Uterus (tissue), 4 donors: ENCODE results near the gene TMPRSS11E. TPM values are rescaled to one million over a fixed set of nuclear protein-coding genes. Genes with fewer than 3 reads are reported as not detected.

Experiments
- DNase-seq, 2 donors: peaks; one replicate each; pipeline ENCODE4 v3.0.0-alpha.2; 2019 to 2020
- H3K27ac ChIP-seq, 2 donors: fragments of 200-600 bp; sonication (generic); 1 replicate in 1 of 2; 2 replicates in 1 of 2; pipeline ENCODE4 v1.5.1; 2016 to 2018
- H3K27me3 ChIP-seq, 2 donors: fragments of 200-600 bp; sonication (generic); one replicate each; pipeline ENCODE4 v1.5.1; 2018 to 2019; ENCODE audit warnings: control low read depth in 1 of 2
- H3K36me3 ChIP-seq, 2 donors: fragments of 200-600 bp; sonication (generic); one replicate each; pipeline ENCODE4 v1.5.1; 2019; ENCODE audit warnings: control low read depth in 1 of 2
- H3K4me1 ChIP-seq, 2 donors: fragments of 200-600 bp; sonication (generic); one replicate each; pipeline ENCODE4 v1.5.1; 2018 to 2019; ENCODE audit warnings: control low read depth in 1 of 2
- H3K4me3 ChIP-seq, 2 donors: fragments of 200-600 bp; sonication (generic); 1 replicate in 1 of 2; 2 replicates in 1 of 2; pipeline ENCODE4 v1.5.1; 2018 to 2019; ENCODE audit warnings: mild to moderate bottlenecking in 1 of 2
- H3K9me3 ChIP-seq, 2 donors: fragments of 200-600 bp; sonication (generic); one replicate each; pipeline ENCODE4 v1.5.1; 2019; ENCODE audit warnings: control low read depth in 1 of 2
- POLR2A ChIP-seq, 2 donors: fragments of 450-650 bp; IDR thresholded peaks; one replicate each; pipeline ENCODE4 v1.6.1; 2016; ENCODE audit warnings: antibody characterized with exemption in 2 of 2, mild to moderate bottlenecking in 1 of 2, moderate library complexity in 1 of 2
- intact Hi-C: fragments of 100-400 bp; cut with DNase I; formaldehyde crosslinking; loops from one replicate; pipeline ENCODE4 v1.15.1; 2023; ENCODE audit warnings: low total_unique reads
- total RNA-seq, 4 donors: library from RNA; depleted of rRNA in 3 of 4; stranded (reverse); fragments of >200 nt in 3 of 4; gene quantifications; one replicate each; pipeline versions ENCODE4 v1.1.0 to v1.2.4, GENCODE V29; 2014 to 2023
- TF ChIP-seq, protein P1 (sequence below), 4 experiments: fragments of 200-600 bp in 2 of 4; fragments of 450-650 bp in 2 of 4; sonication (generic) in 2 of 4; IDR thresholded peaks; one replicate each; pipeline ENCODE4 v1.5.1; 2016 to 2019; ENCODE audit warnings: antibody characterized with exemption in 4 of 4, mild to moderate bottlenecking in 2 of 4, moderate library complexity in 1 of 4
- donor health status: DM: yes; HTN: yes; CAD: no.

The TMPRSS11E gene
- total RNA-seq, 4 donors from 2014 or later: not detected

DNA sequence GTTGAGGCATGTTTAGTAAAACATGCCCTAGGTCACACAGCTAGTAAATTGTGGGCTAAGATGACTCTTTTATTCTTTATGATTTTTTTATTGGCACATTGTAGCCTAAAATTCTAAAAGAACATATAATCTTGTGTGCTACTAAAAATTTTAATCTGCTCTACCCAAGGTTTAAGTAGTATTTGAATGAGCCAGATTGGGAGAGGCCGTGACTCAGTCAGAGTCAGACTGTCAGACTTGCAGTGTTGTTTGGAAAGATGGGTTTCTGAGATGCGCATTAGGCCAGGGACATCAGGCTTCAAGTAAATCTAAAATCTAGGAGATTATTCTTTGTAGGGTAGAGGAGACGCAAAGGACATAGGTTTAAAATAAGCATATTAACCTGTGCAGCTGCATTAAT is 30.7 kb upstream of the TMPRSS11E start:
- no peak for TF ChIP-seq POLR2A (IDR thresholded peaks at IDR 0.05)
- TF ChIP-seq, protein P1, sequence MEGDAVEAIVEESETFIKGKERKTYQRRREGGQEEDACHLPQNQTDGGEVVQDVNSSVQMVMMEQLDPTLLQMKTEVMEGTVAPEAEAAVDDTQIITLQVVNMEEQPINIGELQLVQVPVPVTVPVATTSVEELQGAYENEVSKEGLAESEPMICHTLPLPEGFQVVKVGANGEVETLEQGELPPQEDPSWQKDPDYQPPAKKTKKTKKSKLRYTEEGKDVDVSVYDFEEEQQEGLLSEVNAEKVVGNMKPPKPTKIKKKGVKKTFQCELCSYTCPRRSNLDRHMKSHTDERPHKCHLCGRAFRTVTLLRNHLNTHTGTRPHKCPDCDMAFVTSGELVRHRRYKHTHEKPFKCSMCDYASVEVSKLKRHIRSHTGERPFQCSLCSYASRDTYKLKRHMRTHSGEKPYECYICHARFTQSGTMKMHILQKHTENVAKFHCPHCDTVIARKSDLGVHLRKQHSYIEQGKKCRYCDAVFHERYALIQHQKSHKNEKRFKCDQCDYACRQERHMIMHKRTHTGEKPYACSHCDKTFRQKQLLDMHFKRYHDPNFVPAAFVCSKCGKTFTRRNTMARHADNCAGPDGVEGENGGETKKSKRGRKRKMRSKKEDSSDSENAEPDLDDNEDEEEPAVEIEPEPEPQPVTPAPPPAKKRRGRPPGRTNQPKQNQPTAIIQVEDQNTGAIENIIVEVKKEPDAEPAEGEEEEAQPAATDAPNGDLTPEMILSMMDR (IDR thresholded peaks at IDR 0.05): no peak
- H3K27me3 ChIP-seq: no peaks in the 10 kb centered on the region
- intact Hi-C loops: no loop called here
- no peaks in the 10 kb centered on the region for H3K4me1 ChIP-seq
- H3K9me3 ChIP-seq: no peaks in the 10 kb centered on the region
- no peak overlapping the region for H3K4me3 ChIP-seq
- H3K27ac ChIP-seq: no peak overlapping the region
- H3K36me3 ChIP-seq: no peaks in the 10 kb centered on the region
- no peak for DNase-seq

DNA sequence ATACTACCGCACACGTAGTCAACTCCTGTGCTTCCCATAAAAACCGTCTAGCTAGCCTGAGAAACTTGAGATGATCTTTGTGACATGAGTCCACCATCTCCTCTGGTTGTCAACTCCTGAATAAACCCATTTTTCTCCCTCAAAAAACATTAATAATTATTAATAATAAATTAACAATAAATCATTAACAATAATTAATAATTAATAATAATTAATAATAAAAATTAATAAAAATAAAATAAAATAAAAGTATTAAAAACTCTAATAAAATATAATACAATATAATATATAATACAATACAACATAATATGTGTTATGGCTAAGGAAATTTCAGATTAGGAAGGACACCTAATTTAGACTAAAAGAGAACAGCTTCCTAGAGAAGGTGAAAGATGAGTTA is 20.7 kb upstream of the TMPRSS11E start:
- intact Hi-C loops: no loop called here
- no peak for DNase-seq
- H3K27ac ChIP-seq: no peak overlapping the region
- no peak overlapping the region for H3K4me3 ChIP-seq
- no peak for TF ChIP-seq POLR2A (IDR thresholded peaks at IDR 0.05)
- TF ChIP-seq, protein P1 (IDR thresholded peaks at IDR 0.05): no peak
- H3K9me3 ChIP-seq: no peaks in the 10 kb centered on the region
- H3K27me3 ChIP-seq: no peaks in the 10 kb centered on the region
- no peaks in the 10 kb centered on the region for H3K4me1 ChIP-seq
- no peaks in the 10 kb centered on the region for H3K36me3 ChIP-seq

GRCh38 chr4:68430337-68430736 is 16.9 kb upstream of the TMPRSS11E start:
- Histone ChIP-seq H3K4me3 (no peak overlapping the region), H3K9me3 (no peaks in the 10 kb centered on the region), H3K27me3 (no peaks in the 10 kb centered on the region), H3K4me1 (no peaks in the 10 kb centered on the region), H3K36me3 (no peaks in the 10 kb centered on the region), H3K27ac (no peak overlapping the region)
- no peak for DNase-seq
- intact Hi-C loops: no loop called here
- TF ChIP-seq, protein P1 (IDR thresholded peaks at IDR 0.05): no peak
- TF ChIP-seq POLR2A (IDR thresholded peaks at IDR 0.05): no peak

DNA sequence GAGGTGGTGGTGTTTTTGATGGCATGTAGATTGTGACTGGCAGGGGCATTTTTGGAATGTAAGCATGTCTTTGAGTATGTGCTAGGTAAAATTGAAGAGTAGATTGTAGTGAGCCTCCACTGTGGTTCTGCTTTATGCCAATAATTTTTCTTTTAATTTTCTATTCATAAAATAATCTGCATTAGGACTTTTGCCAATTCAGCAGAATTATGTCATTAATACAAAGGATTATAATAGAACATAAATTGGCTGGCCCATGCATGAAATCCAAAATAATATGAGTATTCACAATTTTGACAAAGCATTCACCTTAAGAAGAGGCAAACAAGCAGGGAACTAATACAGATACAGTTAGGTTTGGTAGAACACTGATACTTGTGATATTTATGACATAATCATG is 14.9 kb upstream of the TMPRSS11E start:
- Histone ChIP-seq H3K9me3 (no peaks in the 10 kb centered on the region), H3K36me3 (no peaks in the 10 kb centered on the region), H3K4me3 (no peak overlapping the region), H3K27ac (no peak overlapping the region), H3K27me3 (no peaks in the 10 kb centered on the region), H3K4me1 (no peaks in the 10 kb centered on the region)
- intact Hi-C loops: no loop called here
- TF ChIP-seq, protein P1 (IDR thresholded peaks at IDR 0.05): no peak
- TF ChIP-seq POLR2A (IDR thresholded peaks at IDR 0.05): no peak
- DNase-seq: no peak

DNA sequence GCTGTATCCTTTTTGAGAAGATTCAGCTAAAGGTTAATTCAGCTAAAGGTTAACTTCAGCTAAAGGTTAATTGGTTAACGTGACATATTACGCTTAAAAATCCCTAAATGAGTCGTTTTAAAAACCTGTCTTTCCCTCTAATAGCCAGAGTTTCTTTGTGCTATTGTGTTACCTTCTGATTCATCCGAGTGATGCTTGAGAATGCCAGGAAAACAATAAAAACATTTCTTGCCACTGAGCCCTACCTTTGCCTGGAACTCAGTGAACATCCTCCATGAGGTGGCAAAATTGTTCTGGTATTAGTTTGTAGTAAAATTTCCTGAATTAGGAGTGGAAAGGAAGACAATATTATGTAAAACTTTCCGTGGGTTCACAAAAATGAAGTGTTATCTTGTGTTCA is 13.7 kb upstream of the TMPRSS11E start:
- no peak overlapping the region for H3K27ac ChIP-seq
- H3K4me3 ChIP-seq: no peak overlapping the region
- no peaks in the 10 kb centered on the region for H3K27me3 ChIP-seq
- H3K36me3 ChIP-seq: no peaks in the 10 kb centered on the region
- H3K4me1 ChIP-seq: no peaks in the 10 kb centered on the region
- H3K9me3 ChIP-seq: no peaks in the 10 kb centered on the region
- TF ChIP-seq, protein P1 (IDR thresholded peaks at IDR 0.05): no peak
- no peak for TF ChIP-seq POLR2A (IDR thresholded peaks at IDR 0.05)
- intact Hi-C loops: no loop called here
- no peak for DNase-seq
